MM.1S (cell line): Measurements from ENCODE around the gene DMRT3.
A peak's percentile ranks its signal among the peaks of the same experiment; 100 is the strongest.
"Not testable (repeated sequence)": the region's sequence is repeated elsewhere in the genome, so short reads cannot be mapped to it uniquely, and the experiment has no call there.

Source experiments
- DNase-seq: peaks from one replicate; pipeline ENCODE4 v3.0.0-alpha.2; 2015
- H2AFZ ChIP-seq: fragments of 300-600 bp; sonication (generic); 2 replicates; pipeline ENCODE4 v1.6.0; 2016; ENCODE audit warnings: antibody characterized with exemption, low read length
- H3F3A ChIP-seq: fragments of 300-600 bp; sonication (generic); 2 replicates; pipeline ENCODE4 v1.6.1; 2016; ENCODE audit warnings: mild to moderate bottlenecking, antibody characterized with exemption, low read length, moderate library complexity, mixed read lengths; ENCODE audit not compliant: insufficient read depth
- H3K27ac ChIP-seq: fragments of 300-600 bp; sonication (generic); 2 replicates; pipeline ENCODE4 v1.5.1; 2016; ENCODE audit warnings: mild to moderate bottlenecking, low read length
- H3K27me3 ChIP-seq: fragments of 300-600 bp; sonication (generic); replicated peaks from 2 replicates; pipeline ENCODE4 v1.6.0; 2016; ENCODE audit warnings: low read length; ENCODE audit not compliant: insufficient read depth
- H3K36me3 ChIP-seq: fragments of 300-600 bp; sonication (generic); replicated peaks from 2 replicates; pipeline ENCODE4 v1.6.1; 2016; ENCODE audit warnings: mild to moderate bottlenecking, low read length, mixed read lengths; ENCODE audit not compliant: insufficient read depth
- H3K4me1 ChIP-seq: fragments of 300-600 bp; sonication (generic); 2 replicates; pipeline ENCODE4 v1.6.1; 2016; ENCODE audit warnings: low read length, mixed read lengths
- H3K4me2 ChIP-seq: fragments of 300-600 bp; sonication (generic); 2 replicates; pipeline ENCODE4 v1.6.0; 2016; ENCODE audit warnings: low read depth, low read length
- H3K4me3 ChIP-seq: fragments of 300-600 bp; sonication (generic); 2 replicates; pipeline ENCODE4 v1.5.1; 2016; ENCODE audit warnings: low read length, mixed read lengths
- H3K79me2 ChIP-seq: fragments of 300-600 bp; sonication (generic); 2 replicates; pipeline ENCODE4 v1.6.1; 2016; ENCODE audit warnings: mixed run types, low read length, mixed read lengths
- H3K9ac ChIP-seq: fragments of 300-600 bp; sonication (generic); 2 replicates; pipeline ENCODE4 v1.6.1; 2016; ENCODE audit warnings: low read length, mixed read lengths
- H3K9me2 ChIP-seq: fragments of 300-600 bp; sonication (generic); replicated peaks from 2 replicates; pipeline ENCODE4 v1.6.1; 2016; ENCODE audit warnings: mild to moderate bottlenecking, low read length, mixed read lengths; ENCODE audit not compliant: insufficient read depth
- H3K9me3 ChIP-seq: fragments of 300-600 bp; sonication (generic); replicated peaks from 2 replicates; pipeline ENCODE4 v1.6.1; 2016; ENCODE audit warnings: mild to moderate bottlenecking, low read length, mixed read lengths; ENCODE audit not compliant: insufficient read depth
- H4K20me1 ChIP-seq: fragments of 300-600 bp; sonication (generic); 2 replicates; pipeline ENCODE4 v1.6.1; 2016; ENCODE audit warnings: mild to moderate bottlenecking, low read length, moderate library complexity, mixed read lengths; ENCODE audit not compliant: insufficient read depth
- EZH2 ChIP-seq: fragments of 300-600 bp; sonication (generic); optimal IDR thresholded peaks from 2 replicates; pipeline ENCODE3; 2017; ENCODE audit warnings: low read depth, mild to moderate bottlenecking, antibody characterized with exemption, low read length, mixed read lengths
- EZH2phosphoT487 ChIP-seq: fragments of 300-600 bp; sonication (generic); IDR thresholded peaks from 2 replicates; pipeline ENCODE4 v1.6.1; 2018; ENCODE audit warnings: antibody characterized with exemption, low read length
- TF ChIP-seq, protein P1 (sequence below): fragments of 300-600 bp; sonication (generic); IDR thresholded peaks from 2 replicates; pipeline ENCODE4 v1.5.1; 2016; ENCODE audit warnings: antibody characterized with exemption, low read length, mixed read lengths

Gene DMRT3

GRCh38 chr9:995781-996180 lies 19.3 kb downstream of the DMRT3 start:
- DNase-seq = no peak
- Histone ChIP-seq H3K4me2 (no peak overlapping the region), H3K27ac (no peak overlapping the region), H3K9ac (no peak overlapping the region), H3K79me2 (no peaks in the 10 kb centered on the region), H3K9me2 (no peaks in the 10 kb centered on the region), H4K20me1 (no peaks in the 10 kb centered on the region), H3F3A (peaks cover 14% of the 10 kb centered on the region), H3K4me1 (peaks cover 18% of the 10 kb centered on the region), H3K4me3 (no peak overlapping the region), H3K27me3 (no peaks in the 10 kb centered on the region), H3K9me3 (no peaks in the 10 kb centered on the region), H3K36me3 (no peaks in the 10 kb centered on the region), H2AFZ (no peak overlapping the region)
- TF ChIP-seq, protein P1, sequence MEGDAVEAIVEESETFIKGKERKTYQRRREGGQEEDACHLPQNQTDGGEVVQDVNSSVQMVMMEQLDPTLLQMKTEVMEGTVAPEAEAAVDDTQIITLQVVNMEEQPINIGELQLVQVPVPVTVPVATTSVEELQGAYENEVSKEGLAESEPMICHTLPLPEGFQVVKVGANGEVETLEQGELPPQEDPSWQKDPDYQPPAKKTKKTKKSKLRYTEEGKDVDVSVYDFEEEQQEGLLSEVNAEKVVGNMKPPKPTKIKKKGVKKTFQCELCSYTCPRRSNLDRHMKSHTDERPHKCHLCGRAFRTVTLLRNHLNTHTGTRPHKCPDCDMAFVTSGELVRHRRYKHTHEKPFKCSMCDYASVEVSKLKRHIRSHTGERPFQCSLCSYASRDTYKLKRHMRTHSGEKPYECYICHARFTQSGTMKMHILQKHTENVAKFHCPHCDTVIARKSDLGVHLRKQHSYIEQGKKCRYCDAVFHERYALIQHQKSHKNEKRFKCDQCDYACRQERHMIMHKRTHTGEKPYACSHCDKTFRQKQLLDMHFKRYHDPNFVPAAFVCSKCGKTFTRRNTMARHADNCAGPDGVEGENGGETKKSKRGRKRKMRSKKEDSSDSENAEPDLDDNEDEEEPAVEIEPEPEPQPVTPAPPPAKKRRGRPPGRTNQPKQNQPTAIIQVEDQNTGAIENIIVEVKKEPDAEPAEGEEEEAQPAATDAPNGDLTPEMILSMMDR = no peak
- TF ChIP-seq EZH2 = no peak
- TF ChIP-seq EZH2phosphoT487 = no peak

GRCh38 chr9:998299-999110 lies 22.1 kb downstream of the DMRT3 start:
- TF ChIP-seq, protein P1 = peak; percentile 75
- Histone ChIP-seq H3K4me2 (peak overlapping the region; percentile 58), H3F3A (peaks cover 14% of the 10 kb centered on the region), H3K4me3 (peak overlapping the region; percentile 33), H2AFZ (peak overlapping the region; percentile 61), H3K9ac (peak overlapping the region; percentile 5; the same call in 1 of the 2 replicates), H3K4me1 (peaks cover 27% of the 10 kb centered on the region)
- H4K20me1 ChIP-seq, H3K27me3 ChIP-seq, H3K27ac ChIP-seq, H3K36me3 ChIP-seq, H3K79me2 ChIP-seq, H3K9me3 ChIP-seq, H3K9me2 ChIP-seq: not testable (repeated sequence)
- peak; percentile 31 for DNase-seq

GRCh38 chr9:1001838-1002237 lies 25.4 kb downstream of the DMRT3 start:
- Histone ChIP-seq H3K9me2 (no peaks in the 10 kb centered on the region), H3K9ac (no peak overlapping the region), H3K27me3 (no peaks in the 10 kb centered on the region), H3K4me2 (0 out of 2 replicates have a peak overlapping the region, but pooled peaks have one; percentile 1), H3K36me3 (no peaks in the 10 kb centered on the region), H4K20me1 (no peaks in the 10 kb centered on the region), H3K9me3 (no peaks in the 10 kb centered on the region), H2AFZ (peak overlapping the region; percentile 37; the same call in 1 of the 2 replicates), H3K4me3 (no peak overlapping the region), H3K79me2 (no peaks in the 10 kb centered on the region), H3K4me1 (peaks cover 21% of the 10 kb centered on the region), H3K27ac (no peak overlapping the region), H3F3A (peaks cover 5% of the 10 kb centered on the region; the same call in 1 of the 2 replicates)
- no peak for DNase-seq
- TF ChIP-seq, protein P1 = no peak
- no peak for TF ChIP-seq EZH2phosphoT487
- TF ChIP-seq EZH2 = no peak
